Coronary artery (tissue), 2 donors: ENCODE measurements around the gene SLAIN2.
"Not testable (repeated sequence)": the region's sequence is repeated elsewhere in the genome, so short reads cannot be mapped to it uniquely, and the experiment has no call there.

Experiments
- DNase-seq: peaks from one replicate; pipeline ENCODE4 v3.0.0-alpha.2; 2017; ENCODE audit warnings: low spot score
- H3K27ac ChIP-seq, 2 donors: fragments of 200-600 bp; sonication (generic); one replicate each; pipeline ENCODE4 v1.5.1; 2016 to 2019
- H3K4me3 ChIP-seq: fragments of 200-600 bp; sonication (generic); 2 replicates; pipeline ENCODE4 v1.5.1; 2016; ENCODE audit warnings: mild to moderate bottlenecking, moderate library complexity
- TF ChIP-seq, protein P1 (sequence below): fragments of 200-600 bp; sonication (generic); IDR thresholded peaks from one replicate; pipeline ENCODE4 v1.5.1; 2019; ENCODE audit warnings: antibody characterized with exemption

Gene SLAIN2

DNA sequence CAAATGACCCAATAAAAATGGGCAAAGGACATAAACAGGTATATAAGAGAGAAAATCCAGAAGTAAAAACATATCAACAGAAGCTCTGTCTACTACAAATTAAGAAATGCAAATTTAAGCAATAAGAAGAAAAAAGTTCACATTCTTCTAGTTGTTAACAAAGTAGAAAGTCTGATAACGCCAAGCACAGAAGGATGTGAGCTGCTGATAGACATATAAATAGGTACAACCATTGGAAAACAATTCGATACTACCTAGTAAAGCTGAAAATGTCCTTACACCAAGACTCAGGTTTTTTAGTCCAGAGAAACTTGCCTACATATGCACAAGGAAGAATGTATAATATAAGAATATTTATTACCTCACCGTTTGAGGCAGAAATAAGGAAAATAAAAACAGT, 35.8 kb upstream of the SLAIN2 start:
- TF ChIP-seq, protein P1, sequence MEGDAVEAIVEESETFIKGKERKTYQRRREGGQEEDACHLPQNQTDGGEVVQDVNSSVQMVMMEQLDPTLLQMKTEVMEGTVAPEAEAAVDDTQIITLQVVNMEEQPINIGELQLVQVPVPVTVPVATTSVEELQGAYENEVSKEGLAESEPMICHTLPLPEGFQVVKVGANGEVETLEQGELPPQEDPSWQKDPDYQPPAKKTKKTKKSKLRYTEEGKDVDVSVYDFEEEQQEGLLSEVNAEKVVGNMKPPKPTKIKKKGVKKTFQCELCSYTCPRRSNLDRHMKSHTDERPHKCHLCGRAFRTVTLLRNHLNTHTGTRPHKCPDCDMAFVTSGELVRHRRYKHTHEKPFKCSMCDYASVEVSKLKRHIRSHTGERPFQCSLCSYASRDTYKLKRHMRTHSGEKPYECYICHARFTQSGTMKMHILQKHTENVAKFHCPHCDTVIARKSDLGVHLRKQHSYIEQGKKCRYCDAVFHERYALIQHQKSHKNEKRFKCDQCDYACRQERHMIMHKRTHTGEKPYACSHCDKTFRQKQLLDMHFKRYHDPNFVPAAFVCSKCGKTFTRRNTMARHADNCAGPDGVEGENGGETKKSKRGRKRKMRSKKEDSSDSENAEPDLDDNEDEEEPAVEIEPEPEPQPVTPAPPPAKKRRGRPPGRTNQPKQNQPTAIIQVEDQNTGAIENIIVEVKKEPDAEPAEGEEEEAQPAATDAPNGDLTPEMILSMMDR = no peak
- H3K27ac ChIP-seq = no peak overlapping the region
- no peak for DNase-seq
- no peak overlapping the region for H3K4me3 ChIP-seq

DNA sequence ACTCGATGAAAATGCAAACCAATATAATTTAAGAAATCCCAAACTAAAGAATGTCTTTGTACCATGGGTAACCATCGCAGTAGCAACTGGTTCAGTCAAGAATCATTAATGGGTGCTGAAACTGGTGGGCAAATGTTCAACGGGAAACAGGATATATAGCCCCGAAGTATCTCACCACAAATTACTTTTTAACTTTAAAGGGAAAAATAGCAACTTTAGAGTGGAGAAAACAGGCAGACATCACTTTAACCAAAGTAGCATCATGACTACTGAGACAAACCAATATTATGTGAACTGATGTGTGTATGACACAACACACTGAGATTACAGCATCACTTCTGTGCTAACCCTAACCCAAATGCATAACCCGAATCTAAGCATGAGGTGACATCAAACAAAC, 33.8 kb upstream of the SLAIN2 start:
- TF ChIP-seq, protein P1 = no peak
- Histone ChIP-seq H3K27ac (no peak overlapping the region), H3K4me3 (no peak overlapping the region)
- DNase-seq = no peak

DNA sequence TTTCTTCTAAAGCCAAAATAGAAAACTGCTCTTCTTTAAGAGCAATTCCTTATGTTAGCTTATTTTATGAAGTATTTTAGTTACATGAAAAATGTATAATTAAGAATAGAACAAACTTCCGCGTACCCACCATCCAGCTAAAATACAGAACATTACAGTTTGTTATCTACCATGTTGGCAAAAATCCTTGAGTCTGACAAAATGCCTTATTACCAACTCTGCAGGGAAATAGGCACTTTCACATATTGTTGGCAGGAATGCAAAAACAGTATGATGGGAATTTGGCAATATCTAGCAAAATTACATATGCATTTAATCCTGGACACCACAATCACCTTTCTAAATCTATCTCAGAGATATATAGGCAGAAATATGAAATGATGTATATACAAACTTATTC, 32.4 kb upstream of the SLAIN2 start:
- no peak for DNase-seq
- Histone ChIP-seq H3K4me3 (no peak overlapping the region), H3K27ac (no peak overlapping the region)
- TF ChIP-seq, protein P1 = no peak

DNA sequence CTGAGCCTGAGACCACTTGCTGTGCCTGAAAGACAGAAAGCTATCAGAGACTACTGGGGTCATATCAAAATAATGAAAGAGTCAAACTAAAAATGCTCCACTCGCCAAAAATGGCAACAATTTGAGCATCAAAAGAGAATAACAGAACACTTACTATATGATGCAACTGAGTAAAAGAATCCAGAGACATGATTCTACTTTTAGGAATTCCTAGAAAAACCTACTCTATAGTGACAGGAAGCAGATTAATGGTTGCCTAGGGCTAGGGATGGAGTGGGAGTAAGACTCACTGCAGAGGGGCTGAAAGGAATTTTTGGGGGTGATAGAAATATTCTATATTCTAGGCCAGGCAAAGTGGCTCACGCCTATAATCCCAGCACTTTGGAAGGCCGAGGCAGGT, 29.4 kb upstream of the SLAIN2 start:
- H3K27ac ChIP-seq = no peak overlapping the region
- no peak for DNase-seq
- no peak overlapping the region for H3K4me3 ChIP-seq
- TF ChIP-seq, protein P1 = no peak

DNA sequence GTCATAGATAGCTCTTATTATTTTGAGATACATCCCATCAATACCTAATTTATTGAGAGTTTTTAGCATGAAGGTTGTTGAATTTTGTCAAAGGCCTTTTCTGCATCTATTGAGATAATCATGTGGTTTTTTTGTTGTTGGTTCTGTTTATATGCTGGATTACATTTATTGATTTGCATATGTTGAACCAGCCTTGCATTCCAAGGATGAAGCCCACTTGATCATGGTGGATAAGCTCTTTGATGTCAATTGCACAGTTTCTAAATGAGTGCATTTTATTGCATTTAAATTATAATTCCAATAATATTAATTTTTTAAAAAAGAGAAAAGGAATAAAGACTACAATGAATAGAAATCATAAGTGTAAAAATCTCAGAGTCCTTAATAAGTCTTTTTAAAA, 26.6 kb upstream of the SLAIN2 start:
- H3K4me3 ChIP-seq, DNase-seq, H3K27ac ChIP-seq: not testable (repeated sequence)

DNA sequence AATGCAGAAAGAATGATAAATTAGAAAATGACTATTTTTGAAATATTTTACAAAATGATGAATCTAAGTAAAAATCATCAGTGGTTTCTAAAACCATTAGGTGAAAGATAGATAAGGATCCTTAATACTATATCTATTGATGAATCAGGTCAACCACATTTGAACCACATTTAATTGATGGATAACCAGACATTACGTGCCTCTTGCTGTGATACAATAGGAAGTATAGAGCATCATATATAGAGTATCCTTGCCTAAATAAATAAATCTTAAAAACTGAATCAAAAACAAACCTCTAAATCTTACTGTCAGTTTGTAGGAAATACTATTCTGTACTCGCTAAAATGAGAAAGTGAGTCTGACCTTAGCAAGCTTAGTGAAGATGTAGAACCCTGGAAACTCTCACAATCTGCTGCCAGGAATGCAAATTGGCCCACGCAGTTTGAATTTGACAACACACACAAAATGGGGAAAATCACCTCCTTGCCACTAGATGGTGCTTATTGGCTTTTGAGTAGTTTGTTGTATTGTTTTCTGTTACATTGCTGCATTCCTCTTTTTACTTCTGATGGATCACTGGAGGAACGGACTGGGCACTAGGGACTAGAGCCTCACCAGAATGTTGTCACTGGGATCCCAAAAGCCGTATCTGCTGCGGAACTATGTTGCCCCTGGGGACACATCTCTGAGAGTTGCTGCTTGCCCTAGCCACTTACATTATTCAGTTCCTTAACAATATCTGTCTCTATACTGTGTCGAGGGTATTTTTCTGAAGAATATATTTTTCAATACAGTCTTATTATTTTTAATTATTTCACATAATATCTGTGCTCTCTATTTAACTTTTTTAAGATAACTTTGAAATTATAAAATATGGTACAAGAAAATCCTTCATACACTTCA, 25.4 kb upstream of the SLAIN2 start:
- TF ChIP-seq, protein P1 = peak; percentile 38
- no peak for DNase-seq

DNA sequence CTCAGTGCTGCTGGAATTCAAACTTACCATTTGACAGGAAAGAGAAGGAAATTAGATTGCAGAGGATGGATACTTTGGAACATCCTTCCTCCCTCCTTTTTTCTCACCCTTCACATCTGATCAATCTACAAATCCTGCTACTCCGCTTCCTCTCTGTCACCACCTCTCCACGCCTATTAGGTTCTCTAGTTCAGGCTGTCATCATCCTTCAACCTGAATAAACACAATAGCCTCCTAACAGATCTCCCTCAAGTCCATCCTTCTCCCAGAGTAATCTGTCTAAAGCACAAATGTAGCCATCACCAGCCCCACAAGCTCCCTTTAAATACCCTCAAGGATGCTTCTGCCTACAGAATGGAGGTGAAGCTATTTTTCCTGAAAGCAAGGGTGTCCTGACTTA, 20.0 kb upstream of the SLAIN2 start:
- H3K4me3 ChIP-seq = no peak overlapping the region
- DNase-seq = no peak
- TF ChIP-seq, protein P1 = no peak
- H3K27ac ChIP-seq = no peak overlapping the region

More for the DNA sequence above, 25.4 kb upstream of the SLAIN2 start:
- Histone ChIP-seq H3K4me3 (no peak overlapping the region), H3K27ac (no peak overlapping the region)
